ENCODE results near the gene SFI1. TPM values are rescaled to one million over a fixed set of nuclear protein-coding genes. Genes with fewer than 3 reads are reported as not detected.
A peak's percentile ranks its signal among the peaks of the same experiment; 100 is the strongest.
"Not testable (repeated sequence)": the region's sequence is repeated elsewhere in the genome, so short reads cannot be mapped to it uniquely, and the experiment has no call there.

Gene SFI1
- total RNA-seq, 4 donors from 2014 or later: 10.2 to 44.1 (median 33.3) TPM

- TF ChIP-seq POLR2A (IDR thresholded peaks at IDR 0.05) (no peak), CTCF (IDR thresholded peaks at IDR 0.05) (no peak)
- intact Hi-C loops (cut with DNase I; ENCODE audit: low total_unique reads): no loop called here
These were observed 44.6 kb downstream of the SFI1 start for GRCh38 chr22:31540966-31541365.

GRCh38 chr22:31544481-31545480, 48.4 kb downstream of the SFI1 start:
- Histone ChIP-seq H3K4me3 (no peak overlapping the region), H3K36me3 (no peaks in the 10 kb centered on the region), H3K9me3 (no peaks in the 10 kb centered on the region), H3K4me1 (no peaks in the 10 kb centered on the region), H3K27ac (no peak overlapping the region), H3K27me3 (no peaks in the 10 kb centered on the region)
- intact Hi-C loops (cut with DNase I; ENCODE audit: low total_unique reads): no loop called here
- no peak for DNase-seq
- TF ChIP-seq CTCF (IDR thresholded peaks at IDR 0.05) (no peak), POLR2A (IDR thresholded peaks at IDR 0.05) (no peak)

More at GRCh38 chr22:31540966-31541365, 44.6 kb downstream of the SFI1 start:
- H3K4me3 ChIP-seq: no peak overlapping the region
- no peaks in the 10 kb centered on the region for H3K9me3 ChIP-seq
- no peaks in the 10 kb centered on the region for H3K4me1 ChIP-seq
- H3K27ac ChIP-seq: no peak overlapping the region
- H3K36me3 ChIP-seq: no peaks in the 10 kb centered on the region
- no peaks in the 10 kb centered on the region for H3K27me3 ChIP-seq
- DNase-seq: no peak

- no peaks in the 10 kb centered on the region for H3K9me3 ChIP-seq
- H3K4me3 ChIP-seq: no peak overlapping the region
- no peaks in the 10 kb centered on the region for H3K4me1 ChIP-seq
- intact Hi-C loops (cut with DNase I; ENCODE audit: low total_unique reads): no loop called here
- H3K36me3 ChIP-seq: no peaks in the 10 kb centered on the region
- H3K27ac ChIP-seq: no peak overlapping the region
- DNase-seq: no peak
- TF ChIP-seq CTCF (IDR thresholded peaks at IDR 0.05) (no peak), POLR2A (IDR thresholded peaks at IDR 0.05) (no peak)
- no peaks in the 10 kb centered on the region for H3K27me3 ChIP-seq
These were observed 54.6 kb downstream of the SFI1 start for GRCh38 chr22:31550871-31551370.

GRCh38 chr22:31556627-31557203, 60.4 kb downstream of the SFI1 start:
- TF ChIP-seq POLR2A (IDR thresholded peaks at IDR 0.05) (no peak), CTCF (IDR thresholded peaks at IDR 0.05) (peak; percentile 42 to 64 (median 46))
- Histone ChIP-seq H3K27ac (no peak overlapping the region), H3K36me3 (no peaks in the 10 kb centered on the region), H3K4me3 (no peak overlapping the region), H3K4me1 (no peaks in the 10 kb centered on the region), H3K9me3 (no peaks in the 10 kb centered on the region), H3K27me3 (no peaks in the 10 kb centered on the region)
- DNase-seq: no peak
- intact Hi-C loops (cut with DNase I; ENCODE audit: low total_unique reads): no loop called here

GRCh38 chr22:31558546-31558945, 62.2 kb downstream of the SFI1 start:
- DNase-seq; H3K9me3 ChIP-seq; H3K27ac ChIP-seq; H3K4me1 ChIP-seq; intact Hi-C loops (cut with DNase I; ENCODE audit: low total_unique reads); H3K4me3 ChIP-seq; H3K36me3 ChIP-seq; H3K27me3 ChIP-seq: not testable (repeated sequence)
